ENCODE data around the gene KCNE2.

- TF ChIP-seq, protein P1, sequence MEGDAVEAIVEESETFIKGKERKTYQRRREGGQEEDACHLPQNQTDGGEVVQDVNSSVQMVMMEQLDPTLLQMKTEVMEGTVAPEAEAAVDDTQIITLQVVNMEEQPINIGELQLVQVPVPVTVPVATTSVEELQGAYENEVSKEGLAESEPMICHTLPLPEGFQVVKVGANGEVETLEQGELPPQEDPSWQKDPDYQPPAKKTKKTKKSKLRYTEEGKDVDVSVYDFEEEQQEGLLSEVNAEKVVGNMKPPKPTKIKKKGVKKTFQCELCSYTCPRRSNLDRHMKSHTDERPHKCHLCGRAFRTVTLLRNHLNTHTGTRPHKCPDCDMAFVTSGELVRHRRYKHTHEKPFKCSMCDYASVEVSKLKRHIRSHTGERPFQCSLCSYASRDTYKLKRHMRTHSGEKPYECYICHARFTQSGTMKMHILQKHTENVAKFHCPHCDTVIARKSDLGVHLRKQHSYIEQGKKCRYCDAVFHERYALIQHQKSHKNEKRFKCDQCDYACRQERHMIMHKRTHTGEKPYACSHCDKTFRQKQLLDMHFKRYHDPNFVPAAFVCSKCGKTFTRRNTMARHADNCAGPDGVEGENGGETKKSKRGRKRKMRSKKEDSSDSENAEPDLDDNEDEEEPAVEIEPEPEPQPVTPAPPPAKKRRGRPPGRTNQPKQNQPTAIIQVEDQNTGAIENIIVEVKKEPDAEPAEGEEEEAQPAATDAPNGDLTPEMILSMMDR (IDR thresholded peaks at IDR 0.05; ENCODE audit: low read length), result no peak
- no peak for TF ChIP-seq EZH2 (optimal IDR thresholded peaks at IDR 0.05; ENCODE audit: low read depth, low read length)
Observed at GRCh38 chr21:34362670-34363069, 1.1 kb upstream of the KCNE2 start.

All from MM.1S (cell line).